HEK293 (cell line): ENCODE measurements around the gene KRTCAP2.
A peak's percentile ranks its signal among the peaks of the same experiment; 100 is the strongest.

Experiments used
- CTCF ChIA-PET: fragments of 350-600 bp; formaldehyde crosslinking; extraction: SDS; loops from one replicate; lab custom pipeline; 2021; ENCODE audit warnings: antibody characterized with exemption; lab: Yijun Ruan, JAX
- POLR2A ChIA-PET: fragments of 300-600 bp; formaldehyde crosslinking; extraction: SDS; loops from one replicate; lab custom pipeline; 2020; ENCODE audit warnings: antibody characterized with exemption, inconsistent platforms; lab: Yijun Ruan, JAX
- H3K27ac ChIP-seq: fragments of 200-500 bp; sonication (Bioruptor generic); 2 replicates; pipeline ENCODE4 v1.5.1; 2014; ENCODE audit warnings: low read depth, low read length, control low read depth, inconsistent platforms; ENCODE audit errors: extremely low read depth
- H3K36me3 ChIP-seq, 2 experiments: fragments of 200-500 bp in 1 of 2; sonication (Bioruptor generic) in 1 of 2; 1 replicate in 1 of 2; 2 replicates in 1 of 2; pipeline ENCODE4 v1.5.1; 2014 to 2017; ENCODE audit warnings: inconsistent platforms in 2 of 2, low read length in 2 of 2; ENCODE audit not compliant: control insufficient read depth in 2 of 2, insufficient read depth in 1 of 2
- H3K4me1 ChIP-seq: fragments of 200-500 bp; sonication (Bioruptor generic); 2 replicates; pipeline ENCODE4 v1.5.1; 2014; ENCODE audit warnings: mild to moderate bottlenecking, low read length, inconsistent platforms; ENCODE audit not compliant: control insufficient read depth, insufficient read depth
- H3K4me3 ChIP-seq: 2 replicates; pipeline ENCODE4 v1.5.1; 2011; ENCODE audit warnings: low read depth, mild to moderate bottlenecking, control low read depth, low read length, moderate library complexity
- H3K9me3 ChIP-seq: fragments of 200-500 bp; sonication (Bioruptor generic); 2 replicates; pipeline ENCODE4 v1.5.1; 2014; ENCODE audit warnings: low read depth, low read length, inconsistent platforms; ENCODE audit not compliant: control insufficient read depth, insufficient read depth
- KLF1 ChIP-seq: fragments of 450-650 bp; formaldehyde crosslinking; IDR thresholded peaks from 2 replicates; pipeline ENCODE4 v1.5.1; 2016; ENCODE audit warnings: missing biosample characterization, missing genetic modification characterization
- ZNF366 ChIP-seq: fragments of 450-650 bp; formaldehyde crosslinking; conservative IDR thresholded peaks from 2 replicates; pipeline ENCODE4 v1.5.1; 2016; ENCODE audit warnings: missing biosample characterization, missing genetic modification characterization
- ZNF626 ChIP-seq: fragments of 450-650 bp; sonication (Bioruptor Pico); formaldehyde crosslinking; IDR thresholded peaks from 2 replicates; pipeline ENCODE4 v1.5.1; 2018; ENCODE audit warnings: missing biosample characterization, missing genetic modification characterization, inconsistent platforms
- ZNF629 ChIP-seq: fragments of 450-650 bp; formaldehyde crosslinking; IDR thresholded peaks from 2 replicates; pipeline ENCODE4 v1.5.1; 2017; ENCODE audit warnings: missing biosample characterization, missing genetic modification characterization
- TF ChIP-seq, protein P1 (sequence below): fragments of 450-650 bp; formaldehyde crosslinking; IDR thresholded peaks from 2 replicates; pipeline ENCODE4 v1.5.1; 2017; ENCODE audit warnings: missing biosample characterization, missing genetic modification characterization
- TF ChIP-seq, protein P2 (sequence below): fragments of 450-650 bp; formaldehyde crosslinking; IDR thresholded peaks from 2 replicates; pipeline ENCODE4 v1.5.1; 2016; ENCODE audit warnings: missing biosample characterization, missing genetic modification characterization
- TF ChIP-seq, protein P3 (sequence below): fragments of 450-650 bp; formaldehyde crosslinking; IDR thresholded peaks from 2 replicates; pipeline ENCODE4 v1.5.1; 2016; ENCODE audit warnings: missing biosample characterization, missing genetic modification characterization
- TF ChIP-seq, protein P4 (sequence below): fragments of 450-650 bp; formaldehyde crosslinking; IDR thresholded peaks from 2 replicates; pipeline ENCODE4 v1.5.1; 2016; ENCODE audit warnings: missing biosample characterization, missing genetic modification characterization
- TF ChIP-seq, protein P5 (sequence below): fragments of 450-650 bp; formaldehyde crosslinking; IDR thresholded peaks from 2 replicates; pipeline ENCODE4 v1.5.1; 2016; ENCODE audit warnings: missing biosample characterization, missing genetic modification characterization
- TF ChIP-seq, protein P6 (sequence below): fragments of 450-650 bp; formaldehyde crosslinking; IDR thresholded peaks from 2 replicates; pipeline ENCODE4; 2016; ENCODE audit warnings: missing biosample characterization, missing genetic modification characterization

Gene KRTCAP2

DNA sequence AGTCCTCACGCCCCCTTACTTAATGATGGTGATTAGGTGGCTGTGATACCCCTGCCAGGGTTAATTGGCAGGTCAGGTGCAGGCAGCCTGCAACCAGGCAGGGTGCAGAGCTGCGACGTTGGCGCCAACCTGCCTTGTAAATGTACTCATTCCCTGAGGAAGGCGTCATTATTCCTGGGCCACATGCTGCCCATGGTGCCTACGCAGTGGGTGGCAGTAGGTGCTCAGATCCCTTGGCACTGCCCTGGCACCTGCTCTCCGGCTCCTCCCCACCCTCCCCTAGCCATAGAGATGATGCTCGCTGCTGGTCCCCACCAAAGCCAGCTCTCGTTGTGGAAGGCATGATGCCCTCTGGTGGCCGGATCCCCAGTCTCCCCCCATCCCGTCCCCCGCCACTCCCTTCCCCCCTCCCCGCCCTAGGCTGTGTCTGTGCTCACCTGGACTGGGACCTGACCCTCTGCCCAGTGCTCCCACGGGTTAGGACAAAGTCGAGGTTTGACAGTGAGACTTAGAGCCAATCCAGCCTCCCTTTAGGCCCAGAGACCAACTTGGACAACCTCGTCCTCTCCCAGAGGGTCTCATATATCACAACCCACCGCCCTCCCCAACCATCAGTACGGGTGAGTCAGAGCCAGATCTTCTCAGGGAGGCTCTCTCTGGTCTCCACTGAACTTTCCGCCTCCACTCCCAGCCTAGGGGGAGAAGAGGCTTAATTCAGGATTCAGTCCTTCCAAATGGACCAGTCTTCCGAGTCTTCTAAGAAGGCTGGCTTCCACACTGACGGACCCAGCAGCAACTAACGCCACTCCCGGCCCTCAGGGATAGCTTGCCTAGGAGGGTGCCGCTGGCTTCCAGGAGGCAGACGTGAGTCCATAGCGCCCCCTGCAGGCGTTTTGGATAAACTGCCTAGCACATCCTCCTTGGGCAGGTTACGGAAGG is 5.7 kb downstream of the KRTCAP2 start (continued):
- TF ChIP-seq, protein P1, sequence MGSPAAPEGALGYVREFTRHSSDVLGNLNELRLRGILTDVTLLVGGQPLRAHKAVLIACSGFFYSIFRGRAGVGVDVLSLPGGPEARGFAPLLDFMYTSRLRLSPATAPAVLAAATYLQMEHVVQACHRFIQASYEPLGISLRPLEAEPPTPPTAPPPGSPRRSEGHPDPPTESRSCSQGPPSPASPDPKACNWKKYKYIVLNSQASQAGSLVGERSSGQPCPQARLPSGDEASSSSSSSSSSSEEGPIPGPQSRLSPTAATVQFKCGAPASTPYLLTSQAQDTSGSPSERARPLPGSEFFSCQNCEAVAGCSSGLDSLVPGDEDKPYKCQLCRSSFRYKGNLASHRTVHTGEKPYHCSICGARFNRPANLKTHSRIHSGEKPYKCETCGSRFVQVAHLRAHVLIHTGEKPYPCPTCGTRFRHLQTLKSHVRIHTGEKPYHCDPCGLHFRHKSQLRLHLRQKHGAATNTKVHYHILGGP (tag by site-specific recombination) = no peak
- TF ChIP-seq ZNF366 (tag by site-specific recombination) = 0 out of 2 replicates have a peak, but pooled peaks have one; percentile 18
- TF ChIP-seq, protein P2, sequence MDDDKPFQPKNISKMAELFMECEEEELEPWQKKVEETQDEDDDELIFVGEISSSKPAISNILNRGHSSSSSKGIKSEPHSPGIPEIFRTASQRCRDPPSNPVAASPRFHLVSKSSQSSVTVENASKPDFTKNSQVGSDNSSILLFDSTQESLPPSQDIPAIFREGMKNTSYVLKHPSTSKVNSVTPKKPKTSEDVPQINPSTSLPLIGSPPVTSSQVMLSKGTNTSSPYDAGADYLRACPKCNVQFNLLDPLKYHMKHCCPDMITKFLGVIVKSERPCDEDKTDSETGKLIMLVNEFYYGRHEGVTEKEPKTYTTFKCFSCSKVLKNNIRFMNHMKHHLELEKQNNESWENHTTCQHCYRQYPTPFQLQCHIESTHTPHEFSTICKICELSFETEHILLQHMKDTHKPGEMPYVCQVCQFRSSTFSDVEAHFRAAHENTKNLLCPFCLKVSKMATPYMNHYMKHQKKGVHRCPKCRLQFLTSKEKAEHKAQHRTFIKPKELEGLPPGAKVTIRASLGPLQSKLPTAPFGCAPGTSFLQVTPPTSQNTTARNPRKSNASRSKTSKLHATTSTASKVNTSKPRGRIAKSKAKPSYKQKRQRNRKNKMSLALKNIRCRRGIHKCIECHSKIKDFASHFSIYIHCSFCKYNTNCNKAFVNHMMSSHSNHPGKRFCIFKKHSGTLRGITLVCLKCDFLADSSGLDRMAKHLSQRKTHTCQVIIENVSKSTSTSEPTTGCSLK = no peak
- no peak for TF ChIP-seq ZNF629 (tag by site-specific recombination)
- TF ChIP-seq ZNF626 (tag by site-specific recombination) = no peak
- TF ChIP-seq, protein P3, sequence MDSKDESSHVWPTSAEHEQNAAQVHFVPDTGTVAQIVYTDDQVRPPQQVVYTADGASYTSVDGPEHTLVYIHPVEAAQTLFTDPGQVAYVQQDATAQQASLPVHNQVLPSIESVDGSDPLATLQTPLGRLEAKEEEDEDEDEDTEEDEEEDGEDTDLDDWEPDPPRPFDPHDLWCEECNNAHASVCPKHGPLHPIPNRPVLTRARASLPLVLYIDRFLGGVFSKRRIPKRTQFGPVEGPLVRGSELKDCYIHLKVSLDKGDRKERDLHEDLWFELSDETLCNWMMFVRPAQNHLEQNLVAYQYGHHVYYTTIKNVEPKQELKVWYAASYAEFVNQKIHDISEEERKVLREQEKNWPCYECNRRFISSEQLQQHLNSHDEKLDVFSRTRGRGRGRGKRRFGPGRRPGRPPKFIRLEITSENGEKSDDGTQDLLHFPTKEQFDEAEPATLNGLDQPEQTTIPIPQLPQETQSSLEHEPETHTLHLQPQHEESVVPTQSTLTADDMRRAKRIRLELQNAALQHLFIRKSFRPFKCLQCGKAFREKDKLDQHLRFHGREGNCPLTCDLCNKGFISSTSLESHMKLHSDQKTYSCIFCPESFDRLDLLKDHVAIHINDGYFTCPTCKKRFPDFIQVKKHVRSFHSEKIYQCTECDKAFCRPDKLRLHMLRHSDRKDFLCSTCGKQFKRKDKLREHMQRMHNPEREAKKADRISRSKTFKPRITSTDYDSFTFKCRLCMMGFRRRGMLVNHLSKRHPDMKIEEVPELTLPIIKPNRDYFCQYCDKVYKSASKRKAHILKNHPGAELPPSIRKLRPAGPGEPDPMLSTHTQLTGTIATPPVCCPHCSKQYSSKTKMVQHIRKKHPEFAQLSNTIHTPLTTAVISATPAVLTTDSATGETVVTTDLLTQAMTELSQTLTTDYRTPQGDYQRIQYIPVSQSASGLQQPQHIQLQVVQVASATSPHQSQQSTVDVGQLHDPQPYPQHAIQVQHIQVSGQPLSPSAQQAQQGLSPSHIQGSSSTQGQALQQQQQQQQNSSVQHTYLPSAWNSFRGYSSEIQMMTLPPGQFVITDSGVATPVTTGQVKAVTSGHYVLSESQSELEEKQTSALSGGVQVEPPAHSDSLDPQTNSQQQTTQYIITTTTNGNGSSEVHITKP (tag by site-specific recombination) = peak; percentile 78
- TF ChIP-seq, protein P4, sequence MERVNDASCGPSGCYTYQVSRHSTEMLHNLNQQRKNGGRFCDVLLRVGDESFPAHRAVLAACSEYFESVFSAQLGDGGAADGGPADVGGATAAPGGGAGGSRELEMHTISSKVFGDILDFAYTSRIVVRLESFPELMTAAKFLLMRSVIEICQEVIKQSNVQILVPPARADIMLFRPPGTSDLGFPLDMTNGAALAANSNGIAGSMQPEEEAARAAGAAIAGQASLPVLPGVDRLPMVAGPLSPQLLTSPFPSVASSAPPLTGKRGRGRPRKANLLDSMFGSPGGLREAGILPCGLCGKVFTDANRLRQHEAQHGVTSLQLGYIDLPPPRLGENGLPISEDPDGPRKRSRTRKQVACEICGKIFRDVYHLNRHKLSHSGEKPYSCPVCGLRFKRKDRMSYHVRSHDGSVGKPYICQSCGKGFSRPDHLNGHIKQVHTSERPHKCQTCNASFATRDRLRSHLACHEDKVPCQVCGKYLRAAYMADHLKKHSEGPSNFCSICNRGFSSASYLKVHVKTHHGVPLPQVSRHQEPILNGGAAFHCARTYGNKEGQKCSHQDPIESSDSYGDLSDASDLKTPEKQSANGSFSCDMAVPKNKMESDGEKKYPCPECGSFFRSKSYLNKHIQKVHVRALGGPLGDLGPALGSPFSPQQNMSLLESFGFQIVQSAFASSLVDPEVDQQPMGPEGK (tag by site-specific recombination) = peak; percentile 70
- TF ChIP-seq, protein P5, sequence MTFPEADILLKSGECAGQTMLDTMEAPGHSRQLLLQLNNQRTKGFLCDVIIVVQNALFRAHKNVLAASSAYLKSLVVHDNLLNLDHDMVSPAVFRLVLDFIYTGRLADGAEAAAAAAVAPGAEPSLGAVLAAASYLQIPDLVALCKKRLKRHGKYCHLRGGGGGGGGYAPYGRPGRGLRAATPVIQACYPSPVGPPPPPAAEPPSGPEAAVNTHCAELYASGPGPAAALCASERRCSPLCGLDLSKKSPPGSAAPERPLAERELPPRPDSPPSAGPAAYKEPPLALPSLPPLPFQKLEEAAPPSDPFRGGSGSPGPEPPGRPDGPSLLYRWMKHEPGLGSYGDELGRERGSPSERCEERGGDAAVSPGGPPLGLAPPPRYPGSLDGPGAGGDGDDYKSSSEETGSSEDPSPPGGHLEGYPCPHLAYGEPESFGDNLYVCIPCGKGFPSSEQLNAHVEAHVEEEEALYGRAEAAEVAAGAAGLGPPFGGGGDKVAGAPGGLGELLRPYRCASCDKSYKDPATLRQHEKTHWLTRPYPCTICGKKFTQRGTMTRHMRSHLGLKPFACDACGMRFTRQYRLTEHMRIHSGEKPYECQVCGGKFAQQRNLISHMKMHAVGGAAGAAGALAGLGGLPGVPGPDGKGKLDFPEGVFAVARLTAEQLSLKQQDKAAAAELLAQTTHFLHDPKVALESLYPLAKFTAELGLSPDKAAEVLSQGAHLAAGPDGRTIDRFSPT = peak; percentile 82

DNA sequence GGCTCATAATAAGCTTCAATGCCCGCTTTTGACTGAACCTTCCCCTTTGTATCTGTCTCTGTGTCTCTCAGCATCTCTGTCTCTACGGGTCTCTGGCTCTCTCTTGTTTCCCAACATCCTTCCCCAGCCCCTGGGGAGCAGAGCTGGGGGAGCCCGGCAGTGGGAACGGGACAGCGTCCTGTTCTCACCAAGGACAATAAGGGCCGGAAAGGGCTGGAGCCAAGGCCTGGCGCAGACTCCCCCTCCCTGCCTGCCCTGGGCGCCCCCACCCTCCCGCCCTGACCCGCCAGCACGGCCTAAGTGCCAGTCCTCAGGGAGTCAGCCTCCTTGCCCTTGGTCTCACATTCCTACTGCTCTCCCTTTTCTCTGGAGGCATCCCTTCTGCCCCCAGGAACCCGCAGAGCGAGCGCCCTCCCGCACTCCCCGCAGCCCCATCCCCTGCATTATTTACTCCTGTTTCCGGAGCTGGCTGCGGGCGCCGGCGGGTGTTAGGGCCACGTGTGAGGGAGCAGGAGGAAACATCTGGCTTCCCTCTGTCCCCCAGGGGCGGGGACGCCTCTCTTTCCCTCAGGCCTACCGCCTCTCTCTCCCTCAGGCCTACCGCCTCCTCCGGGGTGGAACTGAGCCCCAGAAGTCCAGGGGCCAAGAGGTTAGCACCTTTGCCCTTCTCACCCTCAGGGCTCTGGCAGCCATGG is 6.5 kb downstream of the KRTCAP2 start:
- POLR2A ChIA-PET = interaction anchor here (0.6 to 1.8 kb wide), 9 partner anchors 7 to 155 kb away, joined by 3 to 17 read pairs (median 7); partner anchors contain the start of gene SLC50A1
- Histone ChIP-seq H3K4me1 (no peaks in the 10 kb centered on the region; the same call in 1 of the 2 replicates), H3K27ac (no peak overlapping the region), H3K36me3 (peaks cover 3 to 29% of the 10 kb centered on the region in 2 experiments; a peak in 2 of 3 replicates), H3K4me3 (no peak overlapping the region), H3K9me3 (no peaks in the 10 kb centered on the region)
- TF ChIP-seq, protein P6, sequence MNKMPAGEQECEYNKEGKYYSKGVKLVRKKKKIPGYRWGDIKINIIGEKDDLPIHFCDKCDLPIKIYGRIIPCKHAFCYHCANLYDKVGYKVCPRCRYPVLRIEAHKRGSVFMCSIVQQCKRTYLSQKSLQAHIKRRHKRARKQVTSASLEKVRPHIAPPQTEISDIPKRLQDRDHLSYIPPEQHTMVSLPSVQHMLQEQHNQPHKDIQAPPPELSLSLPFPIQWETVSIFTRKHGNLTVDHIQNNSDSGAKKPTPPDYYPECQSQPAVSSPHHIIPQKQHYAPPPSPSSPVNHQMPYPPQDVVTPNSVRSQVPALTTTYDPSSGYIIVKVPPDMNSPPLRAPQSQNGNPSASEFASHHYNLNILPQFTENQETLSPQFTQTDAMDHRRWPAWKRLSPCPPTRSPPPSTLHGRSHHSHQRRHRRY (tag by site-specific recombination) = no peak
- no peak for TF ChIP-seq KLF1 (tag by site-specific recombination)
- CTCF ChIA-PET = interaction anchor here (1.4 to 12.2 kb wide), 11 partner anchors 12 to 122 kb away, joined by 4 to 439 read pairs (median 9); no protein-coding TSS in a partner anchor
